DMS53 treated with DMSO at 0.1 percent for 48 hours (cell line): ENCODE measurements around the gene IRAK1.

ENCODE experiments used
- DNase-seq: peaks from one replicate; lab custom pipeline; 2025; ENCODE audit not compliant: unreplicated experiment; lab: John Stamatoyannopoulos, UW

The IRAK1 gene

DNA sequence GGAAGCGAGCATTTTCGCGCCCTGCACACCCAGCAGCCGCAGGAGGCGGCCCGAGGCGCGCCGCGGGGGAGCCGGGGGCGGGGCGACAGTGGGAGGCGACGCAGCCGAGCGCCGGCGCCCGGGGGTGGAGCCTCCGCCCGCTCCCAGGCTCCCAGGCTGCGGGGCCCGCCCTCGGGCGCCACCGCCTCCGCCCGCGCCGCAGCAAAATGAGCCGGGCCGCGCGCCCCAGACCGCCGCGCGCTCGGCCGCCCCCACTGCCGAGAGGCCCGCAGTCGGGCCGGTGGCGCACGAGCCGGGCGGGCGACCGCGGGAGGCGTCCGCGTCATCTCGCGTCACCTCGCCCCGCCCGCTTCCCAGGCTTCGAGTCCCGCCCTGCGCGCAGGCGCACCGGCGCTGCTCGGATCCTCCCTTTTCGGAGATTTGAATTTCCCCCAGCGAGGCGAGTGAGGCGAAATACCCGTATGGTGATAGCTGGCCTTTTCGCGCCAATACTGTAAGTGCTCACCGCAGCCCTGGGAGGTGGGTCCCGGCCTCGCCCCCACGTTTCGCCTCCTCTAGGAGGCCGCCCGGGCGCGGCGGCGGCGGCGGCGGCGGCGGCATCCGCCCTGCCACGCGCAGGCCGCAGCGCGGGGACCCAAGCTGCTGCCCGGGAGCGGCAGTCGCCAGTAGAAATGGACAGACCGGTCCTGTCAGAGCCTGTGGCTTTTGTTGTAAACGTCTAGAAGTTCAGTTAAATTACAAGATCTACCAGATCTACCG lies 47.2 kb downstream of the IRAK1 start, which contains the start of gene TMEM187:
TSS of gene TMEM187 (plus strand) at position 387 of the 759 bp plus-strand sequence. CDS start 9,309 bp downstream, outside the sequence.
- peak; percentile 72 for DNase-seq

GRCh38 chrX:153971450-153972367 lies 48.0 kb downstream of the IRAK1 start, which contains the start of gene HCFC1:
Gene HCFC1 (minus strand): TSS chrX:153971818. CDS start chrX:153970840, 978 bp downstream.
- DNase-seq, result peak; percentile 64

GRCh38 chrX:153971124-153971449 lies 48.6 kb downstream of the IRAK1 start:
- DNase-seq, result peak; percentile 65

DNA sequence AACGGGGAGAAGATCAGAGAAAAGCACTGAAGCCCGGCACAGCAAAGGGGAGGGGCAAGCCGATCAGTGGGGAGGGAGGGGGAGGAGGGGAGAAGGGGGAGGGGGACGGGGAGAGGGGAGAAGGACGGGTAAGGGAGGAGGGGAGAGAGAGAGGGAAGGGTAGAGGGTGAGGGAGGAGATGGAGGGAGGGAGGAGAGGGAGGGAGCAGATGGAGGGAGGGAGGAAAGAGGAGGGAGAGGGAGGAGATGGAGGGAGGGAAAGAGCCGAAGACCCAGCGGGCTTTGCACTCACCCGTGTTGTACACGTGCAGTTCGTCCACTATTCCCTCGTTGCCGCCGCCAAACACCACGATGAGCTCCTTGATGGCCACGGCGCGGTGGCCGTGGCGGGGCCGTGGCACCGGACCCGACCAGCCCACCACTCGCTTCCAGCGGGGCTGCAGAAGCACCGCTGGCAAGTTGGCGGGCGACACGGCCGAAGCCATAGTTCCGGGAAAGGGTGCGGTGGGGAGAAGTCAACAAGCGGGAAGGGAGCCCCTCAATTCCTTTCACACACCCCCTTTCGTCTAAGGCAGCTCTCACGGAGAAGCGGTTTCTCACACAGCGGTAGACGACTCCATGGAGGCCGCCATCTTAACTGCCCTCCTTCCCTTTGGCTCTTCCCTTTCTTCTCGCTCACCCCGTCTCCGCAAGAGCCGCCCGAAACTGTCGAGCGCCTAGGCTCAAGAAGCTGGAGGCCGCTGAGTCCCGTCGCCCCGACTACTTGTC lies 49.2 kb downstream of the IRAK1 start:
- no peak for DNase-seq

GRCh38 chrX:153969904-153970356 lies 49.8 kb downstream of the IRAK1 start:
- DNase-seq, result no peak

GRCh38 chrX:153969125-153969903 lies 50.4 kb downstream of the IRAK1 start:
- no peak for DNase-seq

GRCh38 chrX:153968754-153969124 lies 51.0 kb downstream of the IRAK1 start:
- DNase-seq, result no peak

- DNase-seq, result no peak
These were observed 51.4 kb downstream of the IRAK1 start for GRCh38 chrX:153968255-153968654.

GRCh38 chrX:153967536-153968224 lies 52.0 kb downstream of the IRAK1 start:
- no peak for DNase-seq

DNA sequence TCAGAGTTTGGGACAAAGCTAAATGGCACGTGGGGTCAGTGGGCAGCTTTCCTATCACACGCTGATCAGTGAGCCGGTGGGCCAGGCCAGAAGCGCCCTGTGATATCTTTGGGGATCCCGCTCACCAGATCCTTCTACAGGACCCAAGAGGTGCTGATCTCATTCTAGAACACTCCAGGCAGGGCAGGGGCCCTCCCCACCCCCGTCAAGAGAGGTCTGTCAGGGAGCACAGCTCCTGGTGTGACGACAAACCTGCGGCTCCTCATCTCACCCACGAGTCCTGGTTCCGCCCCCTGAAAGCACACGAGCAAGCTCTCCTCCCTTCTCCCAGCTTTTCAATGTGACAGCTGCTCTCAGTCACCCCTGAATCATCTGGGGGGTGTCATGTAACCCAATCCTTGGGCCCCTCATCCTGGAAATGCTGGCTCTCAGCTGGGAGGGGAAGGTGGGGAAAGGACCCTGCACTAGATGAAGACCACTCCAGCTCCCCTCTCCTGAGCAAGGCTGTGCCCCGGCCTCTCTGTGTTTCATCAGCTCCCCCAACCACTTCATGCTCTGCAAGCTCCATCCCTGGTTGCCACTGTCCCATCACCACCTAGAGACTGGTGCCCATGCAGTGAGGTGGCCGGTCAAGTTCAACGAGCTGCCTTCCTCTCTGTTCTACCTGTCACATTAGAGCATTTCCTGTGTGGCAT lies 52.7 kb downstream of the IRAK1 start:
- no peak for DNase-seq

DNA sequence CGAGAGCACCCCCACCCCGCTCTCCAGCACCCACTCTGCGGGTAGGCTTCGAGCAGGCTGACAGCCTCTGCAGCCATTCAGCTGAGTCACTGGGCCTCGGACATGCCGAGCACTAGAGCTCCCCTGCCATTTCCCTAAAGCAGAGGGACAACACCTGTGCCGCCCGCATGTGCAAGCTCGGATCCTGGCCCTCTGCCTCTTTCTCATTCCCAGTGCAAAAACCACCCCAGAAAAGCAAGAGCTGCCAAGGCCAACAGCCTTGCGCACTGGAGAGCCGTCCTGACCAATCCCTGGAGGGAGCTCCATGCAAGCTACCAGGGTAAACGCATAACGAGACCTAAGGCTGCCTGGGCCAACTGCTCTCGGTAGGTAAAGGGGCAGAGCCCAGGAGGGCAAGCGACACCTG lies 53.4 kb downstream of the IRAK1 start:
- no peak for DNase-seq

- no peak for DNase-seq
These were observed 54.3 kb downstream of the IRAK1 start for GRCh38 chrX:153965406-153965805.

DNA sequence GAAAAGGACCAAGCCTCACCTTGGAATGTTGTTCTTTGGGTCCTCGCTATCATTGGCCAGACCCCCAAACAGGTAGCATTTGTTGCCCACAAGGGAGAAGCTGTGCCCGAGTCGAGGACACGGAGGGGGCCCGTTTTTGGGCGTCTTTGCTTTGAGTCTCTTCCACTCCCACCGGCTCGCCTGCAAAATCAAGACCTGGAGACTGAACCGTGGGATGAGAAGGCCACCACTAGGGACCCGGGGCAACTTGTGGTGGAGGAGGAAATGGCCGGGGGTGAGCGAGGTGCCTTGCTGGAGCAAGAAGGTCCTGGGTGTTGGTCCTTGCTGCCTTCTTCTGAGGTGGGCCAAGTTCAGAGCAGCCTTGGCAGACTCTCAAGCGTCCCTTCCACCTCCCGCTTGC lies 55.6 kb downstream of the IRAK1 start:
- no peak for DNase-seq

- no peak for DNase-seq
These were observed 56.2 kb downstream of the IRAK1 start for GRCh38 chrX:153963546-153963945.

DNA sequence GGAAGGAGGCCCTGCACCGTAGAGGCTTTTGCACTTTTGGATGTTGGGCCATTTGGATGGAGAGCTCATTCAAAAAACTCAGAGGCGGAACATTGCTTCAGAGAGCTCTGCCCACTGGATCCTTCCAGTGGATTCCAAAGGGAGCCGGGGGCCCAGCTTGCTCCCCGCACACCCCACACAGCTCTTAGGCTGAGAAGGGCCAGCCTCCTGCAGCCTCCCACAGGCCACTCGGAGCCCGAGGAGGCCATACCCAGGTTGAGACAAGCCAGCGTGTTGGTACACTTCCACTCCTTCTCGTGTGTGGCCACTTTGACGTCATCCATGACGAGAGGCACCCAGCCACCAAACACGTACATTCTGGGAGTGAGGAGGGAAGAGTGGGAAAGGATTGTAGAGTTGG lies 58.4 kb downstream of the IRAK1 start:
- no peak for DNase-seq

DNA sequence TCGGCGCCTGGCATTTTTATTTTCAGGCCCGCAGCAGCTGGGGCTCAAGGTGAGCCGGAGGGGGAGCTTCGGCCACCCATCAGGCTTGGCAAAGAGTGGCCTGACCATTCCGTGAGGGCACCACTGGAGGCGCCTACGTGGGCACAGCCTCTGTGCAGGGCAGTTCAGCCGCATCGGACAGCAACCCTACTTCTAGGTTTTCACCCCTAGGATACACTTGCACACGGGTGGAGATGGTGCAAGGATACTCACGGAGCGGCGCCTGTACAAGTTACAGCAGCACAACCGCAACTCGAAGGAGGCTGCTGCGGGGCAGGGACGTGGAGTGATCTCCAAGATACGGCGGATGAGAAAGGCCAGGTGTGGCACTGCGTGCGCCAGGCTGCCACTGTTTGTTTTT lies 58.9 kb downstream of the IRAK1 start:
- DNase-seq, result no peak
